Measurements from ENCODE around the gene PCGF3.

Gene PCGF3

GRCh38 chr4:785332-786073 is 79.9 kb downstream of the PCGF3 start:
- no peak for DNase-seq

- DNase-seq, result no peak
These were observed 80.6 kb downstream of the PCGF3 start for GRCh38 chr4:786074-786741.

GRCh38 chr4:786861-787300 is 81.2 kb downstream of the PCGF3 start:
- no peak for DNase-seq

GRCh38 chr4:787561-787981 is 81.9 kb downstream of the PCGF3 start:
- no peak for DNase-seq

- DNase-seq, result no peak
These were observed 82.5 kb downstream of the PCGF3 start for GRCh38 chr4:788006-788635.

GRCh38 chr4:788636-789297 is 83.1 kb downstream of the PCGF3 start:
- DNase-seq, result no peak

- no peak for DNase-seq
These were observed 84.2 kb downstream of the PCGF3 start for GRCh38 chr4:789571-790465.

GRCh38 chr4:790466-790820 is 84.8 kb downstream of the PCGF3 start:
- no peak for DNase-seq

GRCh38 chr4:791252-791897 is 85.7 kb downstream of the PCGF3 start:
- no peak for DNase-seq

GRCh38 chr4:791898-792625 is 86.4 kb downstream of the PCGF3 start:
- DNase-seq, result no peak

GRCh38 chr4:792626-793092 is 87.0 kb downstream of the PCGF3 start:
- no peak for DNase-seq

- no peak for DNase-seq
These were observed 87.6 kb downstream of the PCGF3 start for GRCh38 chr4:793093-793861.

- DNase-seq, result no peak
These were observed 88.4 kb downstream of the PCGF3 start for GRCh38 chr4:793941-794621.

GRCh38 chr4:794900-795725 is 89.5 kb downstream of the PCGF3 start:
- no peak for DNase-seq

- DNase-seq, result no peak
These were observed 90.1 kb downstream of the PCGF3 start for GRCh38 chr4:795726-796119.

GRCh38 chr4:796206-796605 is 90.6 kb downstream of the PCGF3 start:
- DNase-seq, result no peak

- no peak for DNase-seq
These were observed 91.4 kb downstream of the PCGF3 start for GRCh38 chr4:797066-797465.

- no peak for DNase-seq
These were observed 95.9 kb downstream of the PCGF3 start for GRCh38 chr4:801436-802124.
